ENCODE measurements around the gene DHDDS. TPM values are rescaled to one million over a fixed set of nuclear protein-coding genes. Genes with fewer than 3 reads are reported as not detected.

The DHDDS gene
- total RNA-seq, 1 donor from 2014 or later = 87.2 TPM

DNA sequence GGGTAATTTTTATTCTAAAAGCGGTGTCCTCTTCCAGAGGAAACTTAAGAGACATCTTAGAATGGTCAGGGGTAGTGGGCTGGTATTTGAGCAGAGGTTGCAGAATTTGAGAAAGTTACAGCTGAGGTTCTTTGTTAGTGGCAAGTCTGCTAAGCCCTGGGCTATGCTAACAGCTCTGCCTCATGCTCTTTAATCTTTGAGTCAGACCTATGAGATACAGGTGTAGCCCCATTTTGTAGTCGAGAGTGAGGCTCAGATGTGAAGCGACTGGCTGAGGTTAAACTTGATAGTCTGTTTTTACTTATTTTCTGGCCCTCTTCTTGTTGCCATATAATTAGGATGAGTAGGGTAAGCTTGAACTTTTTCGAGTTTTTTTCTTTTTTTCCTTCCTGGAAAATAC lies 44.8 kb downstream of the DHDDS start:
- Histone ChIP-seq H3K27me3 (ENCODE audit: insufficient read depth, low read length) (no peaks in the 10 kb centered on the region), H3K4me1 (ENCODE audit: insufficient read depth, low read length) (peaks cover 9% of the 10 kb centered on the region), H2AFZ (ENCODE audit: low read depth, low read length) (no peak overlapping the region), H4K20me1 (ENCODE audit: insufficient read depth, low read length) (peaks cover 35% of the 10 kb centered on the region), H3K9me3 (ENCODE audit: insufficient read depth, low read depth, low read length) (no peaks in the 10 kb centered on the region), H3K4me2 (ENCODE audit: low read length) (no peak overlapping the region), H3K27ac (ENCODE audit: low read depth, low read length) (no peak overlapping the region), H3K9ac (ENCODE audit: low read length) (no peak overlapping the region), H3K36me3 (ENCODE audit: insufficient read depth, low read length) (peaks cover 34% of the 10 kb centered on the region), H3K79me2 (ENCODE audit: insufficient read depth, low read length) (peaks cover 20% of the 10 kb centered on the region), H3K4me3 (ENCODE audit: insufficient read depth, low read depth, low read length) (no peak overlapping the region)
- Mint-ChIP-seq H3K27ac (ENCODE audit: unreplicated experiment) (no peak overlapping the region), H3K9me3 (ENCODE audit: unreplicated experiment) (no peaks in the 10 kb centered on the region), H3K4me1 (ENCODE audit: low read depth, unreplicated experiment) (peaks cover 12% of the 10 kb centered on the region), H3K4me3 (ENCODE audit: unreplicated experiment) (no peak overlapping the region), H3K27me3 (ENCODE audit: low read depth, unreplicated experiment) (no peaks in the 10 kb centered on the region), H3K36me3 (ENCODE audit: low read depth, unreplicated experiment) (peaks cover 6% of the 10 kb centered on the region)
- DNase-seq (ENCODE audit: low read depth) = no peak
- no peak for FAIRE-seq
- no peak for TF ChIP-seq CTCF (IDR thresholded peaks at IDR 0.05; ENCODE audit: insufficient read depth, low read depth, low read length)
- no peak for TF ChIP-seq EZH2 (IDR thresholded peaks at IDR 0.05; ENCODE audit: insufficient read depth, low read length)

- no peak overlapping the region for H3K27ac ChIP-seq (ENCODE audit: low read depth, low read length)
- H3K4me1 Mint-ChIP-seq (ENCODE audit: low read depth, unreplicated experiment) = peaks cover 16% of the 10 kb centered on the region
- TF ChIP-seq EZH2 (IDR thresholded peaks at IDR 0.05; ENCODE audit: insufficient read depth, low read length) (no peak), CTCF (IDR thresholded peaks at IDR 0.05; ENCODE audit: insufficient read depth, low read depth, low read length) (no peak)
- no peak overlapping the region for H2AFZ ChIP-seq (ENCODE audit: low read depth, low read length)
- H3K4me2 ChIP-seq (ENCODE audit: low read length) = no peak overlapping the region
- no peaks in the 10 kb centered on the region for H3K27me3 ChIP-seq (ENCODE audit: insufficient read depth, low read length)
- DNase-seq (ENCODE audit: low read depth) = no peak
- peaks cover 35% of the 10 kb centered on the region for H4K20me1 ChIP-seq (ENCODE audit: insufficient read depth, low read length)
- peaks cover 9% of the 10 kb centered on the region for H3K4me1 ChIP-seq (ENCODE audit: insufficient read depth, low read length)
- H3K79me2 ChIP-seq (ENCODE audit: insufficient read depth, low read length) = peaks cover 20% of the 10 kb centered on the region
- peaks cover 34% of the 10 kb centered on the region for H3K36me3 ChIP-seq (ENCODE audit: insufficient read depth, low read length)
- H3K4me3 Mint-ChIP-seq (ENCODE audit: unreplicated experiment) = no peak overlapping the region
- no peaks in the 10 kb centered on the region for H3K27me3 Mint-ChIP-seq (ENCODE audit: low read depth, unreplicated experiment)
- no peak overlapping the region for H3K4me3 ChIP-seq (ENCODE audit: insufficient read depth, low read depth, low read length)
- no peaks in the 10 kb centered on the region for H3K9me3 Mint-ChIP-seq (ENCODE audit: unreplicated experiment)
- H3K9me3 ChIP-seq (ENCODE audit: insufficient read depth, low read depth, low read length) = no peaks in the 10 kb centered on the region
- FAIRE-seq = no peak
- H3K36me3 Mint-ChIP-seq (ENCODE audit: low read depth, unreplicated experiment) = peaks cover 6% of the 10 kb centered on the region
- no peak overlapping the region for H3K9ac ChIP-seq (ENCODE audit: low read length)
- H3K27ac Mint-ChIP-seq (ENCODE audit: unreplicated experiment) = no peak overlapping the region
Measured at GRCh38 chr1:26477446-26478152, 45.5 kb downstream of the DHDDS start.

DNA sequence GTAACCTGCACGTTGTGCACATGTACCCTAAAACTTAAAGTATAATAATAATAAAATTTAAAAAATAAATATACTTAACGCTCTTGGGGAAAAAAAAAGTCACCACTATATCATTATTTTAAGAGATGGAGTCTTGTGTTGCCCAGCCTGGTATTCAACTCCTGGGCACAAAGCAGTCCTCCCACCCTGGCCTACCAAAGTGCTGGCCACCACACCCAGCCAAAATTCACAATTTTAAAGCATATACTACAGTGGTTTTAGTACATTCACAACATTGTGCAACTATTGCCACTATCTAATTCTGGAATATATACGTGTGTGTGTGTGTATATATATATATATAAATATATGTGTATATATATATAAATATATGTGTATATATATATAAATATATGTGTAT lies 46.0 kb downstream of the DHDDS start:
- no peak for FAIRE-seq
- Histone ChIP-seq H3K27ac (ENCODE audit: low read depth, low read length) (no peak overlapping the region), H3K36me3 (ENCODE audit: insufficient read depth, low read length) (peaks cover 34% of the 10 kb centered on the region), H3K27me3 (ENCODE audit: insufficient read depth, low read length) (no peaks in the 10 kb centered on the region), H3K9ac (ENCODE audit: low read length) (no peak overlapping the region), H3K4me3 (ENCODE audit: insufficient read depth, low read depth, low read length) (no peak overlapping the region), H3K79me2 (ENCODE audit: insufficient read depth, low read length) (peaks cover 17% of the 10 kb centered on the region), H4K20me1 (ENCODE audit: insufficient read depth, low read length) (peaks cover 34% of the 10 kb centered on the region), H3K4me1 (ENCODE audit: insufficient read depth, low read length) (peaks cover 9% of the 10 kb centered on the region), H3K9me3 (ENCODE audit: insufficient read depth, low read depth, low read length) (no peaks in the 10 kb centered on the region), H3K4me2 (ENCODE audit: low read length) (no peak overlapping the region), H2AFZ (ENCODE audit: low read depth, low read length) (no peak overlapping the region)
- no peak overlapping the region for H3K27ac Mint-ChIP-seq (ENCODE audit: unreplicated experiment)
- TF ChIP-seq EZH2 (IDR thresholded peaks at IDR 0.05; ENCODE audit: insufficient read depth, low read length) (no peak), CTCF (IDR thresholded peaks at IDR 0.05; ENCODE audit: insufficient read depth, low read depth, low read length) (no peak)
- DNase-seq (ENCODE audit: low read depth) = no peak
- H3K36me3 Mint-ChIP-seq (ENCODE audit: low read depth, unreplicated experiment) = peaks cover 6% of the 10 kb centered on the region
- no peak overlapping the region for H3K4me3 Mint-ChIP-seq (ENCODE audit: unreplicated experiment)
- no peaks in the 10 kb centered on the region for H3K27me3 Mint-ChIP-seq (ENCODE audit: low read depth, unreplicated experiment)
- H3K9me3 Mint-ChIP-seq (ENCODE audit: unreplicated experiment) = no peaks in the 10 kb centered on the region
- peaks cover 21% of the 10 kb centered on the region for H3K4me1 Mint-ChIP-seq (ENCODE audit: low read depth, unreplicated experiment)

All from astrocyte (in vitro differentiated cells and primary cell).